Heart left ventricle (tissue), 11 donors: ENCODE data around the gene BLMH. TPM values are rescaled to one million over a fixed set of nuclear protein-coding genes. Genes with fewer than 3 reads are reported as not detected.

ENCODE experiments used
- polyA plus RNA-seq, 2 donors: library from polyadenylated mRNA; stranded (reverse); fragments of 200-250 nt; gene quantifications; one replicate each; pipeline ENCODE4 v1.2.3, GENCODE V29; 2013
- total RNA-seq, 9 donors: library from RNA; depleted of rRNA in 2 of 9; stranded (reverse); fragments of >200 nt in 2 of 9; fragmentation: NEBNext Ultra II Directional in 3 of 9; extraction: Animal tissue kit (Norgen Biotek cat#: 25700) in 3 of 9; gene quantifications; one replicate each; pipeline versions ENCODE4 v1.1.0 to v1.2.4, GENCODE V29; 2016 to 2023
- donor health status: ischemic (EF 13 %, LVEDD 7.1; RV severe dilation, severe dysfunction).
- donor health status: healthy with polysubstance abuse.
- donor health status: DM: no; HTN: yes; CAD: no.
- donor health status: DM: no; HTN: no; CAD: no.
- donor health status: ischemic (EF 25% LVEDD 5.7; RV mildly dilated, moderate dysfunction).
- donor health status: healthy.
- donor health status: DM: yes; HTN: yes; CAD: no.
- donor health status: PGD.
- donor health status: nonischemic (EF 23%, LVEDD 6.1; RV moderate dilation, normal function).

BLMH gene
- total and polyA plus RNA-seq, 11 donors, result 5.3 to 26.2 (median 15.4) TPM

Other genes with a start within 250 kb of the BLMH start
- gene NSRP1, start 175.1 kb downstream of the BLMH start, total RNA-seq, result 10 to 100 TPM; 10.6 to 34.3 (median 25.0) TPM
- gene NSRP1, start 175.1 kb downstream of the BLMH start, polyA plus RNA-seq, result 10 to 100 TPM; 30.0 to 36.6 TPM
- 1 to 10 TPM in 1 of 9 donors, under 1 TPM in 4, not detected in 4; 0.10 to 1.8 (median 0.17) TPM for gene SLC6A4, start 56.2 kb downstream of the BLMH start, total RNA-seq
- gene SLC6A4, start 56.2 kb downstream of the BLMH start, polyA plus RNA-seq, result under 1 TPM; 0.04 to 0.73 TPM
- not detected for gene TMIGD1, start 42.1 kb upstream of the BLMH start, total RNA-seq
- not detected for gene TMIGD1, start 42.1 kb upstream of the BLMH start, polyA plus RNA-seq
- 10 to 100 TPM; 18.9 to 54.2 (median 31.8) TPM for gene CPD, start 87.0 kb upstream of the BLMH start, total RNA-seq
- 10 to 100 TPM in 1 of 2 donors, 1 to 10 TPM in 1; 3.6 to 36.7 TPM for gene CPD, start 87.0 kb upstream of the BLMH start, polyA plus RNA-seq
- 10 to 100 TPM; 24.9 to 39.7 (median 32.0) TPM for gene GOSR1, start 185.5 kb upstream of the BLMH start, total RNA-seq
- 10 to 100 TPM in 1 of 2 donors, 1 to 10 TPM in 1; 8.9 to 20.6 TPM for gene GOSR1, start 185.5 kb upstream of the BLMH start, polyA plus RNA-seq